Activated T-helper 17 cell treated with anti-CD3 and anti-CD28 coated beads, Interleukin-2, amount 50 U/mL, for 72 hours (primary cell): ENCODE results near the gene ITPR1. TPM values are rescaled to one million over a fixed set of nuclear protein-coding genes. Genes with fewer than 3 reads are reported as not detected.

Experiments used
- ATAC-seq: fragments of 150-1000 bp; cut with Tn5 transposase; replicated peaks from 2 replicates; pipeline ENCODE4 v1.10.0; 2021; ENCODE audit warnings: mild to moderate bottlenecking, moderate library complexity
- H3K27ac Mint-ChIP-seq: one replicate; pipeline ENCODE4 v1.8.0; 2022; ENCODE audit warnings: mixed read lengths
- H3K27me3 Mint-ChIP-seq: one replicate; pipeline ENCODE4 v1.8.0; 2022; ENCODE audit warnings: mixed read lengths
- H3K36me3 Mint-ChIP-seq: one replicate; pipeline ENCODE4 v1.8.0; 2022; ENCODE audit warnings: low read depth, mild to moderate bottlenecking, mixed read lengths
- H3K4me1 Mint-ChIP-seq: one replicate; pipeline ENCODE4 v1.8.0; 2022; ENCODE audit warnings: mixed read lengths
- H3K4me3 Mint-ChIP-seq: one replicate; pipeline ENCODE4 v1.8.0; 2022; ENCODE audit warnings: mild to moderate bottlenecking, mixed read lengths
- H3K9me3 Mint-ChIP-seq: one replicate; pipeline ENCODE4 v1.8.0; 2022; ENCODE audit warnings: mixed read lengths
- total RNA-seq, 2 donors: library from RNA; stranded (reverse); gene quantifications; one replicate each; pipeline ENCODE4 v1.2.3, GENCODE V29; 2022

The ITPR1 gene
- total RNA-seq, 2 donors from 2014 or later, result 78.5 to 84.6 TPM

- peaks cover 94% of the 10 kb centered on the region for H3K36me3 Mint-ChIP-seq
- ATAC-seq, result no peak
- no peaks in the 10 kb centered on the region for H3K27me3 Mint-ChIP-seq
- no peak overlapping the region for H3K27ac Mint-ChIP-seq
- no peak overlapping the region for H3K4me3 Mint-ChIP-seq
- H3K9me3 Mint-ChIP-seq, result no peaks in the 10 kb centered on the region
- H3K4me1 Mint-ChIP-seq, result no peaks in the 10 kb centered on the region
Observed at GRCh38 chr3:4647411-4647810, 154.3 kb downstream of the ITPR1 start.

- Mint-ChIP-seq H3K27me3 (no peaks in the 10 kb centered on the region), H3K9me3 (no peaks in the 10 kb centered on the region), H3K27ac (no peak overlapping the region), H3K4me3 (no peak overlapping the region), H3K4me1 (no peaks in the 10 kb centered on the region), H3K36me3 (peaks cover 89% of the 10 kb centered on the region)
- ATAC-seq, result no peak
Observed at GRCh38 chr3:4655145-4656045, 162.2 kb downstream of the ITPR1 start.

DNA sequence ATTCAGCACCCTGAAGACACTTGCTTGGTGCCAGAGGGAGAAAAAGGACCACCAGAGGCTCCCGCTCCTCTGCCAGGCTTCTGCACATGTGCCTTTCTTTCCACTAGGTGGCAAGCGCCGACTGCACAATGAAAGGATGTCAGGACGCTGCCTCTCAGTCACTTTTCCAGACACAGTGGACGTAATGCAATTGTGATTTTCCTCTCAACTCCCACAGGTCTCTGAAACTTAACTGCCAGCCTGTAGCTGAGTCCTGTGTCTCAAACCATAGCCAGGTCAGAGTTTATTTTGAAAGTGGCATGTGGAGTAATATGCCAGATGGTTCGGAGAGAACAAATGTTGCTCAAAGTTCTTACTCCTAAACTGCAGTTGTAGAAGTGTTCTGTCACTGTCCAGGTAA lies 162.9 kb downstream of the ITPR1 start:
- no peaks in the 10 kb centered on the region for H3K27me3 Mint-ChIP-seq
- ATAC-seq, result no peak
- peaks cover 89% of the 10 kb centered on the region for H3K36me3 Mint-ChIP-seq
- H3K9me3 Mint-ChIP-seq, result no peaks in the 10 kb centered on the region
- H3K4me3 Mint-ChIP-seq, result no peak overlapping the region
- H3K27ac Mint-ChIP-seq, result no peak overlapping the region
- H3K4me1 Mint-ChIP-seq, result no peaks in the 10 kb centered on the region

DNA sequence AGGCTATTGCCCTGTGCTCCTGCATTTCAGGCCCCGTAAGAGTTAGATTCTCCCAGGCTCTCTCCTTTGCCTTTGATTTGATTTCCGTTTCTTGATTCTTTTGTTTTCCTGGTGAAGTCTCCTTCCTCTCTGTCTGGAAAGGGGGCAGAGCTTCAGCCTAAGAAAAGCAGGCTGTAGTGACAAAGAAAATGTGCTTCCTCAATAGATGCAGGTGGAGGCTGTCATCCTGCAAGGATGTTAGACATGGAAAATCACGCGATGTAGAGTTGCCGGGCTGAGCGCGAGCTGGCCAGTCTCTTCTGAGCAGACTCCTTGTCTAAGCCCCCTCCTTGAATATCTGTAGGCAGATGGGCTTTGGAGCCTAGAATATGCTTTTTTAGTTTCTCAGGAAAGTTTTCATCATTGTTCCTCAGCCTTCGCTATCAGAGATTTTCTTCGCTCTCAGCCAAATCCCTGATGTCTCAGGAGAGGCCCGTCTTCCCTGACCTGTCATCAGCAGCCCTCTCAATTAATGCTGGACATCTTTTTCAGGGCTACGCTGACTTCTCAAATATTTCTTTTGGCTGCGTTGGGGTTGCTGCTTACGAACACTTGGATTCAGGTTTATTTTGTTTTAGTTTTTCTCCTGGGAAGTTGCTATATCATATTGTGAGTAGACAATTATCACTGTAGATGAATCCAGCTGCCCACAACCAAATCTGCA lies 163.6 kb downstream of the ITPR1 start:
- no peak overlapping the region for H3K27ac Mint-ChIP-seq
- no peak for ATAC-seq
- H3K9me3 Mint-ChIP-seq, result no peaks in the 10 kb centered on the region
- H3K4me3 Mint-ChIP-seq, result no peak overlapping the region
- H3K36me3 Mint-ChIP-seq, result peaks cover 90% of the 10 kb centered on the region
- H3K27me3 Mint-ChIP-seq, result no peaks in the 10 kb centered on the region
- no peaks in the 10 kb centered on the region for H3K4me1 Mint-ChIP-seq

DNA sequence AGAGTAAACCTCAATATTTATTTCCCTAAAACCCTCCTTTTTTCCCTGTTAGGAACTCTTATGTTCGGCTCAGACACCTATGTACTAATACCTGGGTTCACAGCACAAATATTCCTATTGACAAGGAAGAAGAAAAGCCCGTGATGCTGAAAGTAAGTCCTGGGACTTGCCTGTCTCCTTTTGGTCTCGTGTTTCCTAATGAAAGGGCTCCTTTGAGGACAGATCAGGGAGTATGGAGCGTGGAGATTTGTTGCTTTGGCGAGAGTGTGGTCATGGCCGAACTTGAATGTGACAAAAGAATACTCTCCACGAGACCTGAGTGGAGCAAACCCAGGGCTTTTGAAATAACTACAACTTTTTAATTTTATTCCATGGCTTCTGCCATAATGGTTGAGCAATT lies 167.8 kb downstream of the ITPR1 start:
- Mint-ChIP-seq H3K36me3 (peaks cover 90% of the 10 kb centered on the region), H3K27ac (no peak overlapping the region), H3K4me1 (no peaks in the 10 kb centered on the region), H3K9me3 (no peaks in the 10 kb centered on the region), H3K4me3 (no peak overlapping the region), H3K27me3 (no peaks in the 10 kb centered on the region)
- no peak for ATAC-seq

DNA sequence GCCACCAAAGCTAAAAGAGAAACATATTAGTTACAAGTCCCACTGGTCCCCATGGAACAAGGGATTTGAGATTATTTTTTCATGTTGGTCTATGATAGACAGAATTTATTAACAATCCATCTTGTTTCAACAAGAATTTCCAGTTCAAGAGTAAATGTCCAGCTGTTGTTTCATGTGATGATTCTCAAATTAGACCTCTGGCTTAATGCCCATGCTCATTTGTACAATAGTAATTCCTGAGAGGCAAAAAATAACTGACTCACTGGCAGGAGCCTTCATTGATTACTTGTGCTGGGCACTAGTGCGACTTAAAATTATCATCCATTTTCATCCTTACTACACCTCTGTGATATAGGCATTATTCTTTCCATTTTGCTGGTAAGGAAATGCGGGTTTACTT lies 171.3 kb downstream of the ITPR1 start:
- Mint-ChIP-seq H3K27me3 (no peaks in the 10 kb centered on the region), H3K4me1 (no peaks in the 10 kb centered on the region), H3K36me3 (peaks cover 90% of the 10 kb centered on the region), H3K9me3 (no peaks in the 10 kb centered on the region), H3K27ac (no peak overlapping the region), H3K4me3 (no peak overlapping the region)
- no peak for ATAC-seq

DNA sequence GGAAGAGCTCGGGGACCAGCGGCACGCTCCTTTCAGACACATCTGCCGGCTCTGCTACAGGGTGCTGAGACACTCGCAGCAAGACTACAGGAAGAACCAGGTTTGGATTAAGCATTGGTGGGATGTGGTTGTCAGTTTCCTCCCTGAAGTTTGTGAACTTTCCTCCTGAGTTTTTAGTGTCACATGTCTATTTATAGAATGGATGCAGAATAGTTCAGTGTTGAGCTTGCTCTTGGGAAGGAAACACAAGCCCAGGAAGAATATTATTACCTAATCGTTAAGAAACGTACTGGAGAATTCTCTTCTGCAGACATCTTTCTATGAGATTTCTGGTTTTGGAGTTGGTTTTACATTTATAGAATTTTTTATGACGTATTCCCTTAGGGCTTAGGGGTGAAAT lies 172.0 kb downstream of the ITPR1 start:
- Mint-ChIP-seq H3K27me3 (no peaks in the 10 kb centered on the region), H3K4me1 (no peaks in the 10 kb centered on the region), H3K4me3 (no peak overlapping the region), H3K27ac (no peak overlapping the region), H3K9me3 (no peaks in the 10 kb centered on the region), H3K36me3 (peaks cover 95% of the 10 kb centered on the region)
- ATAC-seq, result no peak

GRCh38 chr3:4666071-4666470 lies 172.9 kb downstream of the ITPR1 start:
- H3K27me3 Mint-ChIP-seq, result no peaks in the 10 kb centered on the region
- H3K9me3 Mint-ChIP-seq, result no peaks in the 10 kb centered on the region
- H3K27ac Mint-ChIP-seq, result no peak overlapping the region
- H3K36me3 Mint-ChIP-seq, result peaks cover 98% of the 10 kb centered on the region
- no peak for ATAC-seq
- H3K4me3 Mint-ChIP-seq, result no peak overlapping the region
- H3K4me1 Mint-ChIP-seq, result no peaks in the 10 kb centered on the region

- H3K27ac Mint-ChIP-seq, result no peak overlapping the region
- H3K27me3 Mint-ChIP-seq, result no peaks in the 10 kb centered on the region
- no peaks in the 10 kb centered on the region for H3K4me1 Mint-ChIP-seq
- ATAC-seq, result no peak
- peaks cover 96% of the 10 kb centered on the region for H3K36me3 Mint-ChIP-seq
- H3K9me3 Mint-ChIP-seq, result no peaks in the 10 kb centered on the region
- H3K4me3 Mint-ChIP-seq, result no peak overlapping the region
Observed at GRCh38 chr3:4670352-4670751, 177.2 kb downstream of the ITPR1 start.

- peaks cover 95% of the 10 kb centered on the region for H3K36me3 Mint-ChIP-seq
- no peaks in the 10 kb centered on the region for H3K4me1 Mint-ChIP-seq
- H3K27ac Mint-ChIP-seq, result no peak overlapping the region
- H3K27me3 Mint-ChIP-seq, result no peaks in the 10 kb centered on the region
- no peaks in the 10 kb centered on the region for H3K9me3 Mint-ChIP-seq
- H3K4me3 Mint-ChIP-seq, result no peak overlapping the region
- no peak for ATAC-seq
Observed at GRCh38 chr3:4672725-4673275, 179.7 kb downstream of the ITPR1 start.

DNA sequence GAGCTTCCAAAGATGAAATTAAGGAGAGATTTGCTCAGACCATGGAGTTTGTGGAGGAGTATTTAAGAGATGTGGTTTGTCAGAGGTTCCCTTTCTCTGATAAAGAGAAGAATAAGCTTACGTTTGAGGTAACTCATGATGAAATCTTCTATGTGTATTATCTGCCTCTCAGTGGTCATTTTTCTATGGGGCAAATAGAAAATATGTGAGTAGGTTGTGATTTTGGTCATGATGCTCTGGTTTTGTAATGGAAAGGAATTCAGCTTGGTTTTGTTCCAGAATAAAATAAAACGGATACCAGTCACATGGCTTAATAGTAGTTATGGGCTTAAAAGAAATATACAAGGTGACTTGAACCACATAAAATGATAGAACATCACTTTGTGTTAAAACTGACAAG lies 181.1 kb downstream of the ITPR1 start:
- H3K27me3 Mint-ChIP-seq, result no peaks in the 10 kb centered on the region
- no peak for ATAC-seq
- no peaks in the 10 kb centered on the region for H3K4me1 Mint-ChIP-seq

DNA sequence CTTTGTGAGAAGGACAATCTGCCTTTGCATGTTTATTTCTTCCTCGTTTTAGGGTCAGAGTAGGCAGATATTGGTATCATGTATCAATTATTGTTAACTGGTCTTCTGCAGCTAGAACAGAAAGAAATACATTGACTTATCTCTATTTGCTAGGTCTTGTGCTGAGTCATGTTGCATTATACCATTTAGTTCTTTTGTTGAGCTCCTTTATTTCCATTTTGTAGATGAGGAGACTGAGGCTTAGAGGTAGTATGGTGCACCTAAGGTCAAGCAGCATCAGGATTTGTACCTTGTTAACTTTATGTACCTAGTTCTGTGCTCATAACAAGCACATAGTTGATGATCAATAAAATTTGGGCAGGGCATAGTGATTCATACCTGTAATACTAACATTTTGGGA lies 182.6 kb downstream of the ITPR1 start:
- Mint-ChIP-seq H3K27ac (no peak overlapping the region), H3K4me3 (no peak overlapping the region), H3K27me3 (no peaks in the 10 kb centered on the region), H3K4me1 (no peaks in the 10 kb centered on the region), H3K36me3 (peaks cover 84% of the 10 kb centered on the region), H3K9me3 (no peaks in the 10 kb centered on the region)
- ATAC-seq, result no peak

More for the DNA sequence above, 181.1 kb downstream of the ITPR1 start:
- H3K4me3 Mint-ChIP-seq, result no peak overlapping the region
- H3K9me3 Mint-ChIP-seq, result no peaks in the 10 kb centered on the region
- peaks cover 88% of the 10 kb centered on the region for H3K36me3 Mint-ChIP-seq
- H3K27ac Mint-ChIP-seq, result no peak overlapping the region

DNA sequence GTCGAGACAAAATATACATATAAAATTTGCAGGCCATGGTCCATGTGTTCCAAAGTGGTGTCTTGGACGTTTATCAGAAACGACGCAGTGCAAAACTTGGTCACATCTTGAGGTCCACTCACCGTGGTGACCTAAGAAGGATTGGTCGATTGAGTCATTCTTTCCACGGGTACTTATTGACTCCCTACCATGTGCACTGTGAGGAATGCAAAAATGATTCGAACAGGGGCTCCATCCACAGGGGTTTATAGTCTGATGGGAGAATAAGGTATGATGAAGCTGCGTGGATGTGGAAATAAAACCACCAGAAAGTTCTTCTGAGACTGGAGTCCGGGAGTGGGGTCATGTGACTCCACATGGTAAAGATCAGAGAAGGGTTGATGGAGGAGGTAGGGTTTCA lies 185.2 kb downstream of the ITPR1 start:
- Mint-ChIP-seq H3K36me3 (peaks cover 84% of the 10 kb centered on the region), H3K9me3 (no peaks in the 10 kb centered on the region), H3K27ac (peak overlapping the region; percentile 13), H3K4me1 (no peaks in the 10 kb centered on the region), H3K27me3 (no peaks in the 10 kb centered on the region), H3K4me3 (no peak overlapping the region)
- ATAC-seq, result no peak

DNA sequence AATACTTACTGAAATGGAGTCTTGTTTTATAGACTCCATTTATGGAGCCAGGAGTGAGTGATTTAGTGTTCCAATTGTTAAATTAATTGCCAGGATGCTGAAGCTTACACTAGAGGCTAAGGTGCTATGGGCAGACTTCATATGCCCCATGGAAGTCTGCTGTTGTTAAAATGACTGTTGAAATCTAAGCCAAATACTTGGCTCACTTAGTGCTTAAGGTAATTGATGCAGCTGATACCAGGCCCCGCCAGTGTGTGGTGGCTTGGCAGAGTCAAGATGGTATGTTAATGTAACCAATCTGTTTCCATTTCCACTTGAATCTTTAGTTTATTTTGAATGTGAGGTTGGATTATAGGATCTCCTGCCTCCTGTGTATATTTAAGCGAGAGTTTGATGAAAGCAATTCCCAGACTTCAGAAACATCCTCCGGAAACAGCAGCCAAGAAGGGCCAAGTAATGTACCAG lies 187.1 kb downstream of the ITPR1 start:
- ATAC-seq, result no peak
- Mint-ChIP-seq H3K36me3 (peaks cover 84% of the 10 kb centered on the region), H3K4me1 (no peaks in the 10 kb centered on the region), H3K27me3 (no peaks in the 10 kb centered on the region), H3K9me3 (no peaks in the 10 kb centered on the region), H3K27ac (no peak overlapping the region), H3K4me3 (no peak overlapping the region)

DNA sequence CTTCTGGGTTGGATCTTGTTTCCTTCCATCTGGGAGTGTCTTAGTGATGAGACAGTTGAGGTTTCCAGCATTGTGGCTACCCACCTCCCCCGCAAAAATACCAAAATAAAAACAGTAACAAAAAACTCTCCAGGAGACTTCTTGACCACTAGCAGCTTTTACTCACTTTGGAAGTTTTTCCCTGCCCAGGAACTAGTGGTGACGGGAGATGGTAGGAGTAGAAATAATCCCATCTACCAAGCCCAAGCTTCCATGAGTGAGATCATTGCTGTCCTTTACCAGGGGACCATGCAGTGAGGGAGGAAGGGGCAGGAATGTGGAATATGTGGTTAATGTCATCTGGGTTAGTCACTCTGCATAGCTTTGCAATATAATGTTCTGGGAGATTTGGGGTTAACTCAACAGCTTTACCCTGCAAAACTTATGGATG lies 187.7 kb downstream of the ITPR1 start:
- Mint-ChIP-seq H3K27me3 (no peaks in the 10 kb centered on the region), H3K36me3 (peaks cover 86% of the 10 kb centered on the region)
- ATAC-seq, result no peak

More for the DNA sequence above, 187.7 kb downstream of the ITPR1 start:
- Mint-ChIP-seq H3K27ac (no peak overlapping the region), H3K9me3 (no peaks in the 10 kb centered on the region), H3K4me1 (no peaks in the 10 kb centered on the region), H3K4me3 (no peak overlapping the region)
